ENCODE data around the gene PHF2. TPM values are rescaled to one million over a fixed set of nuclear protein-coding genes. Genes with fewer than 3 reads are reported as not detected.

Gene PHF2
- total and polyA plus RNA-seq, 2 of the 8 experiments (the other 6 are each of a cell fraction or from before 2014, with no cell fraction given), result 3.4 to 9.4 TPM

DNA sequence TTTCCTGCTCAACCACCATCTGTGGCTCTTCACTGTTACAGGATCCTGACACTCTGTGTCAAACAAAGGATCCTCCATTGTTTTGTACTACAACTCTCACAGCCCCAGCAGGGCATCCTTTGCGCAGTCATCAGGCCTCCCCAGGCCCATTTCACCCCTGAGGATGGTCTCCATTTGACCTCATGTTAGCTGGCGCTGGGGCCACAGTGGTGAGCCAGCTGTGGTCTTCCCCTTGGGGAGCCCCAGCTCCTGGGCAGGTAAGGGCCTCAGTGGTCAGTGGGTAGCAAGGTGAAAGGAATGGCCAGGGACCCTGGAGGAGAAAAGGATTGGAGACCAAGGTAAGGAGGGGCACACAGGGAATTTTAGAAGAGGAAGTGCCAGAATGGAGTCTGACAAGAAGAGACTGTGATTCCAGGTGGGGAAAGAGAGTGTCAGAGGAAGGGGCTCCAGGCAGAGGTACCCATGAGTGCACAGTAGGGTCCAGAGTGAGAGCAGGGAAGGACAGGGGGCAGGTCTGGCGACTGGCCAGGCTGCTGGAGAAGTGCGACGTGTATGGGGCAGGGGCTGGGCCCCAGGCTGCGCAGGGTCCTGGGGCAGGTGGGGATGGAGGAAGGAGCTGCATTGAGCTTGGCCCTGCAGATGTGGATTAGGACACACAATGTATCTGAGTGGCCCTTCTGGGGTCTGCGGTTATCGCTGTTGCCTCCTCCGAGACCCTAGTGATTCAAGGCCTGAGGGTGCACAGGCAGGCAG lies 109.9 kb downstream of the PHF2 start:
- Histone ChIP-seq H3K4me3 (ENCODE audit: extremely low read depth in 1 of 4, insufficient read depth in 2 of 4, low read depth in 3 of 4, low read length in 4 of 4) (no peak overlapping the region), H3K4ac (replicated peaks; ENCODE audit: insufficient read length, low read depth, low read length) (no peak overlapping the region), H3K27me3 (replicated peaks in 1 of 4; ENCODE audit: control insufficient read depth in 3 of 4, extremely low read depth in 1 of 4, insufficient read depth in 3 of 4, low read length in 3 of 4) (no peaks in the 10 kb centered on the region), H3K9ac (replicated peaks in 1 of 4; ENCODE audit: extremely low read depth in 1 of 4, low read depth in 3 of 4, low read length in 3 of 4) (no peak overlapping the region), H3K14ac (ENCODE audit: insufficient read length) (no peak overlapping the region), H4K5ac (ENCODE audit: insufficient read length, low read depth, low read length) (no peak overlapping the region), H2BK15ac (ENCODE audit: low read length) (no peak overlapping the region), H3K27ac (ENCODE audit: low read depth, low read length) (no peak overlapping the region), H2AFZ (ENCODE audit: low read length) (peak overlapping the region; percentile 5; the same call in 1 of the 2 replicates), H2BK12ac (ENCODE audit: low read depth, low read length) (0 out of 2 replicates have a peak overlapping the region, but pooled peaks have one; percentile 17), H3K56ac (replicated peaks; ENCODE audit: insufficient read length, low read depth, low read length) (no peak overlapping the region), H2BK5ac (ENCODE audit: low read depth, low read length) (no peak overlapping the region), H3K9me3 (ENCODE audit: insufficient read depth in 2 of 2, low read depth in 1 of 2, low read length in 1 of 2) (peaks cover 0 to 16% of the 10 kb centered on the region in 2 experiments; a peak in 3 of 4 replicates), H2BK20ac (ENCODE audit: low read length) (no peak overlapping the region), H4K8ac (ENCODE audit: extremely low read depth, insufficient read depth, low read length) (no peak overlapping the region), H3K4me1 (replicated peaks in 1 of 4; ENCODE audit: control insufficient read depth in 3 of 4, insufficient read depth in 4 of 4, low read length in 3 of 4) (no peaks in the 10 kb centered on the region), H3K36me3 (ENCODE audit: control insufficient read depth in 2 of 4, insufficient read depth in 4 of 4, low read length in 3 of 4) (no peaks in the 10 kb centered on the region), H3K23me2 (ENCODE audit: low read depth, low read length) (no peaks in the 10 kb centered on the region), H3K79me2 (ENCODE audit: control insufficient read depth in 1 of 2, insufficient read depth in 2 of 2, low read length in 2 of 2) (no peaks in the 10 kb centered on the region), H4K91ac (replicated peaks; ENCODE audit: insufficient read length, low read length) (no peak overlapping the region), H2AK5ac (ENCODE audit: low read depth, low read length) (no peak overlapping the region), H2BK120ac (replicated peaks; ENCODE audit: low read depth, low read length) (no peak overlapping the region), H3K79me1 (ENCODE audit: low read depth, low read length) (no peaks in the 10 kb centered on the region), H4K20me1 (replicated peaks in 1 of 2; ENCODE audit: control insufficient read depth in 1 of 2, insufficient read depth in 2 of 2, low read length in 2 of 2) (no peaks in the 10 kb centered on the region), H3K4me2 (ENCODE audit: insufficient read depth in 1 of 2, low read depth in 2 of 2, low read length in 2 of 2) (no peak overlapping the region), H3K18ac (ENCODE audit: extremely low read depth, low read length) (no peak overlapping the region), H3K23ac (ENCODE audit: insufficient read length) (no peak overlapping the region)
- DNase-seq (ENCODE audit: low read depth in 1 of 2, low spot score in 2 of 2), result no peak
- POLR2A ChIA-PET (ENCODE audit: partially characterized antibody), result no interaction called here
- no peak for FAIRE-seq
- 90% methylated on average over 9 of the region's 9 CpGs; no CpG with 5 or more reads in 1 of the 2 experiments for WGBS, 2 experiments (ENCODE audit: extremely low coverage in 1 of 2, insufficient coverage in 1 of 2, insufficient read length in 1 of 2, insufficient replicate concordance in 2 of 2, low coverage in 1 of 2, low lambda C conversion rate in 2 of 2, missing lambda C conversion rate in 1 of 2)
- CTCF ChIA-PET (ENCODE audit: partially characterized antibody), result interaction anchor here (0.6 to 8.5 kb wide), 16 partner anchors 85 to 415 kb away, joined by 3 to 146 read pairs (median 4); no protein-coding TSS in a partner anchor
- TF ChIP-seq TCF12 (IDR thresholded peaks at IDR 0.05; ENCODE audit: low read depth, low read length), result no peak
- TF ChIP-seq TEAD4 (IDR thresholded peaks at IDR 0.05; ENCODE audit: low read depth, low read length), result no peak
- TF ChIP-seq CBX8 (IDR thresholded peaks at IDR 0.05; ENCODE audit: borderline replicate concordance, low read depth, low read length), result no peak
- no peak for TF ChIP-seq MAFK (IDR thresholded peaks at IDR 0.05; ENCODE audit: low read depth, low read length)
- TF ChIP-seq TAF7 (optimal IDR thresholded peaks at IDR 0.05; ENCODE audit: borderline replicate concordance, low read depth, low read length), result no peak
- no peak for TF ChIP-seq RAD21 (IDR thresholded peaks at IDR 0.05 in 1 of 2, conservative IDR thresholded peaks at IDR 0.05 in 1 of 2; ENCODE audit: low read depth in 2 of 2, low read length in 2 of 2)
- TF ChIP-seq SP2 (IDR thresholded peaks at IDR 0.05; ENCODE audit: low read length), result no peak
- no peak for TF ChIP-seq CEBPB (IDR thresholded peaks at IDR 0.05; ENCODE audit: low read depth, low read length)
- no peak for TF ChIP-seq POLR2A (IDR thresholded peaks at IDR 0.05; ENCODE audit: control extremely low read depth in 1 of 2, low read depth in 2 of 2, low read length in 2 of 2)
- TF ChIP-seq, protein P1, sequence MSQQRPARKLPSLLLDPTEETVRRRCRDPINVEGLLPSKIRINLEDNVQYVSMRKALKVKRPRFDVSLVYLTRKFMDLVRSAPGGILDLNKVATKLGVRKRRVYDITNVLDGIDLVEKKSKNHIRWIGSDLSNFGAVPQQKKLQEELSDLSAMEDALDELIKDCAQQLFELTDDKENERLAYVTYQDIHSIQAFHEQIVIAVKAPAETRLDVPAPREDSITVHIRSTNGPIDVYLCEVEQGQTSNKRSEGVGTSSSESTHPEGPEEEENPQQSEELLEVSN (IDR thresholded peaks at IDR 0.05), result no peak
- TF ChIP-seq SUZ12 (IDR thresholded peaks at IDR 0.05; ENCODE audit: low read length), result no peak
- no peak for TF ChIP-seq ASH2L (IDR thresholded peaks at IDR 0.05; ENCODE audit: low read length)
- TF ChIP-seq GTF2F1 (IDR thresholded peaks at IDR 0.05; ENCODE audit: borderline replicate concordance, low read depth, low read length), result no peak

Measured in H1 (cell line).